CD4-positive, alpha-beta T cell treated with Interleukin-15 for 1 hour (primary cell): ENCODE results near the gene DEDD2.
"Not testable (repeated sequence)": the region's sequence is repeated elsewhere in the genome, so short reads cannot be mapped to it uniquely, and the experiment has no call there.

ENCODE experiments used
- DNase-seq: peaks from one replicate; pipeline ENCODE4 v3.0.0-alpha.2; 2020

Gene DEDD2

DNA sequence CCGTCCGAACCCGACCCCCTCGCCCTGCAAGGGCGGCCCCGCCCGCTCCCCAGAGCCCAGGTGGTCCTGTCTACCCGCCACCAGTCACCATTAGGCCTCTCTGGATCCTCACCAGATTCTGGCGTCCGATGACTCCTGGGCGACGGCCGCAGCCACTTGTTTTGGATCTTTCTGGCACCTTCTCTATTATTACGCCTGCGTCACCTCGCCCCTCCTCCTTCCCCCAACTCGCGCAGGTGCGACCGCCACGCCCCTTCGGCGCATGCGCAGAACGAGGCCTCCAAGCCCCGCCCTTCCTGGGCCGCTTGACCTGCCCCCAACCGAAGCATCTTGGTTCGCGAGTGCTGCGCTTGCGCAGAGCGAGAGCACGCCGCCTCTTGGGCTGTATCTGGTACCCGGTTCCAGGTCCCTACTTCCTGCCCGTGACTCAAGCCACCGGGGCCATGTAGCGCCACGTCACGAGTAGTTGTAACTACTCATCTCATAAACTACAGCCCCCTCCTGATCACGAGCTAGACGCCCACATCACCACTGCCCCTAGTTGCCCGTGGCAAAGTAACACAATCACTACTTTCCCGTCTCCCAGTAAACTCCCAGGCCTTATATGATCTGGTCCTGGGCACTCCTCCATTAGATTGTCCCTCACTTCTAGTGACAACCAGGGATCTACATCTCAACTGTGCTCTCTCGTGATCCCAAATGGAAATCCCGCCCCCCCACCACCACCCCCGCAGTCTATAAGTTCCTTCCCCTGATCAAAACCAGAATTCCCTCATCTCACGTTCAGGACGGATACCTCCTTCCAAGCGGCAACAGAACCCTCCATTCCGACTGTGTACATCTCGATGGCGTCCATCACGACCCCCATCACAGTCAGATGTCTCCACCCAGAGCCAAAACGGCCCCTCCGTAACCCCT, at the start of gene DEDD2:
Gene DEDD2 (minus strand): TSS at position 158 of the 918 bp plus-strand sequence. CDS start 670 bp downstream, outside the sequence.
- DNase-seq = peak; percentile 100

GRCh38 chr19:42266928-42267603, 49.6 kb upstream of the DEDD2 start:
- DNase-seq = not testable (repeated sequence)

GRCh38 chr19:42266105-42266504, 48.6 kb upstream of the DEDD2 start:
- not testable (repeated sequence) for DNase-seq

GRCh38 chr19:42261763-42262162, 44.3 kb upstream of the DEDD2 start:
- no peak for DNase-seq

DNA sequence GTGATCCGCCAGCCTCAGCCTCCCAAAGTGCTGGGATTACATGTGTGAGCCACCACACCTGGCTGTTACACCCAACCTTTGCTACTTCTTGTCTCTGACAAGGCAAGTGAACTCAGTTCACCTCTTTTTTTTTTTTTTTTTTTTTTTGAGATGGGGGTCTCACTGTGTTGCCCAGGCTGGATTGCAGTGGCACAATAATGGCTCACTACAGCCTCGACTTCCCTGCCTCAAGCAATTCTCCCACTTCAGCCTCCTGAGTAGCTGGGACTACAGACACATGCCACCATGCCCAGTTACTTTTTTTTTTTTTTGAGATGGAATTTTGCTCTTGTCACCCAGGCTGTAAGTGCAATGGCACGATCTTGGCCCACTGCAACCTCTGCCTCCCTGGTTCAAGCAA, 40.4 kb upstream of the DEDD2 start:
- not testable (repeated sequence) for DNase-seq

GRCh38 chr19:42255766-42256745, 38.6 kb upstream of the DEDD2 start:
- no peak for DNase-seq

DNA sequence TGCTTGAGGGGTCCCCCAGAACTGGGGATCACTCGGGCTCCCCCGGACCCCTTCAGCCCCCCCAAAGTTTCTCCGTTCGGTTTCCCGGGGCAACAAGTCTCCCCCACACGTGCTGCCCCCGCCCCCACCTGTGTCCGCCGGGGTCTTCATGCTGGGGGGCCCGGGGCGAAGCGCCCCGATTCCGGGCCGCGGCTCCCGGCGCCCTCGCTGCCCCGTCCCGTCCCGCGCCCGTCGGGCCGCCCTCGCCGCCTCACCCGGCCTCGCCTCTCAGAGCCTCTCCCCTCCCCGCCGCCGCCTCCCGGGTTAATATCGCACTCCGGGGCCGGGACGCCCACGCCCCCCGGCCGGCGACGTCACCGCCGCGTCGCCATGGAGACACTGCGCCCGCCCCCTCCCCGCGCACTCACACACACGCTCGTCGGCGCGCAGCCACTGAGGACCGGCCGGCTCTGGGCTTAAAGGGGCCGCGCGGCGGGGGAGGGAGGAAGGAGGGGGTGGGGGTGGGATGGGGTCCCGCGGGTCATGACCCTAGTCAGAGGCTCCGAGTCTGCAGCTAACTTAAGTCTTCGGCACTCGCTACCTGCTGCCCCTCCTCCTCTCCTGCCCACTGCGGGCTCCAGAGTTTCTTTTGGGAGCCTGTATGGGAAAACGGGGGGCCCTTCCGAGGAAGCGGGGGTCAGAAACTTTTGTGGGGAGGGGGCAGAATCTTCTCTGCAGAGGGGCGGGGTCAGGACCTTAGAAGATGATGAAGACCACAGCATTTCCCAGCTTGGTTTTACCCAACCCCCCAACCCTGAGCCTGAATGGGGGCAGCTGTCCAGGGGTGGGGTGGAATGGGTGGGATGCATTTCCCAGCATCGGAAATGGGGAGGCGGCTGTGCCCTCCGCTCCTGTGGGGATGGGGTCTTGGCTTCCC, 37.6 kb upstream of the DEDD2 start, which contains the start of gene ERF:
Gene ERF (minus strand): TSS at position 279 of the 916 bp plus-strand sequence. CDS start 129 bp downstream, at position 150.
- DNase-seq = peak; percentile 94

- peak; percentile 74 for DNase-seq
Observed at GRCh38 chr19:42254089-42254849, 36.8 kb upstream of the DEDD2 start.

DNA sequence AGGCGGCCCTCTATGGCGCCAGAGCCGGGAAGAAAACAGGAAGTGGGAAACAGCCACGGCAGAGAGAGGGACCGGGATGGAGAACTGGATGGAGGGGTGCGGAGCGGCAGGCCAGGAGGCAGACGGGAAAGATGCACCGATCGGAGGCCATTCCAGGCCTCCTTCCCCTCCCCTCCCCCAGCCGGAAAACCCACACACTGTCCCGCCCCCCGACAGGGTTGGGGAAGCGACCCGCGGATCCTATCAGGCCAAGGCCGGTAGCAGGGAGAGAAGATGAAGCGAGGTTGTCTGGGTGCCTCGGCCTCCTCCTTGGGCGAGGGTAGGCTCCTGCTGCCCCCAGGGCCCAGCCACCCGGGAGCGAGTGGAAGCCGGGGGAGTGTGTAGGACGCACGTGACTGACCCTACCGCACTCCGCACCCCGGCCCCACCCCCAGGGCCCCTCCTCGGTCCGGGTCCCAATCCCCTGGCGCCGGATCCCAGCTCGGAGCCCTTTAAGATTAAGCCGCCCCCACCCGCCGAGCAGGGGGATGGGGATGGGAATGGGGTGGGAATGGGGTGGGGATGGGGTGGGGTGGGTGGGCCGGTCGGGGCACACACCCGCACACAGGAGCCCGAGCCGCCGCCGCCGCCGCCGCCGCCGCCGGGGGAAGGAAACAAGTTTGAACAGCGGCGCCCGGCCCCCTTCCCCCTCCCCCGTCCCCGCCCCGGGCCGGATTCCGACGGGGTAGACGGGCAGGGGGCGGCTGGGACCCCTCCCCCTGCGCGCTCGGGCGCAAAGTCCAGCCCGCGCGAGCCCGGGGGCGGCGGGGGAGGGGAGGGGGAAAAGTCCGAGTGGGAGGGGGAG, 36.0 kb upstream of the DEDD2 start:
- DNase-seq = peak; percentile 53

DNA sequence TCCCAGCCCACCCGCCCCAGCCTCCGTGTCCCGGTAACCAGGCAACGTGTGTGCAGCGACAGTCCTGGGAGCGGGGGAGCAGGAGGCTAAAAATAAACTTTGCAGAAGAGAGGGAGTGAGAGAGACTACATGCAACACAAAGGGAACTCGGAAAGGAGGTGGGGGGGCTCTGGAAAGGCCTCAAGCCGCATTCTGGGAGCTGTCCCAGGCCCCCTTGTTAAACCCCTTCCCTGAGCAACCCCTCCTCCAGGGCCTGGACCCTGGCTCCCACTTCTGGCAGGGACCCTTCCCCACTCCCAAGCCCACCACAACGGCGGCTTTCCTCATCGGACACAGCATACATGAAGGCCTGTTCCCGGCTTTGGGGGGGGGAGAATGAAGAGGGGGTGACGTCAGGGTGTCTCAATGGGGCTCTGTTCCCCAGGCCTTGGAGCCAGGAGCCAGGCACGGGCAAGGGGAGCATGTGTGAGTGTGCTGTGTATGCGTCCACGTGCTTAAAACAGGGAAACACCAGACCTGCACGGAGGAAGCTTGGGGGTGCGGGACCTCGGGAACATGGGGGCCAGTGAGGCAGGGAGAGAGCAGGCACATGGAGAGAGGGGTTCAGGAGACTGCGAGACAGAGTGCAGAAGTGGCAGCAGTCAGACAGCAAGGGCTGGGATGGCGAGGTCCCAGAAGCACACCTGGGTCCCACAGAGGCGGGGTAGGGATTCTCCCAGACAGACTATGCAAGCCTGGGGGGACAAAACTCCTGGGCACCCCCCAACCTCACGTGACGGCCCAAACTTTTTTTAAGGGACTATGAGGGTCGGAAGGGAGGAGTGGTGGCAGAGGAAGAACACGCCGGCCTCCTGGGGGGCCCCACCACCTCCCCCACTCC, 35.1 kb upstream of the DEDD2 start:
- no peak for DNase-seq

DNA sequence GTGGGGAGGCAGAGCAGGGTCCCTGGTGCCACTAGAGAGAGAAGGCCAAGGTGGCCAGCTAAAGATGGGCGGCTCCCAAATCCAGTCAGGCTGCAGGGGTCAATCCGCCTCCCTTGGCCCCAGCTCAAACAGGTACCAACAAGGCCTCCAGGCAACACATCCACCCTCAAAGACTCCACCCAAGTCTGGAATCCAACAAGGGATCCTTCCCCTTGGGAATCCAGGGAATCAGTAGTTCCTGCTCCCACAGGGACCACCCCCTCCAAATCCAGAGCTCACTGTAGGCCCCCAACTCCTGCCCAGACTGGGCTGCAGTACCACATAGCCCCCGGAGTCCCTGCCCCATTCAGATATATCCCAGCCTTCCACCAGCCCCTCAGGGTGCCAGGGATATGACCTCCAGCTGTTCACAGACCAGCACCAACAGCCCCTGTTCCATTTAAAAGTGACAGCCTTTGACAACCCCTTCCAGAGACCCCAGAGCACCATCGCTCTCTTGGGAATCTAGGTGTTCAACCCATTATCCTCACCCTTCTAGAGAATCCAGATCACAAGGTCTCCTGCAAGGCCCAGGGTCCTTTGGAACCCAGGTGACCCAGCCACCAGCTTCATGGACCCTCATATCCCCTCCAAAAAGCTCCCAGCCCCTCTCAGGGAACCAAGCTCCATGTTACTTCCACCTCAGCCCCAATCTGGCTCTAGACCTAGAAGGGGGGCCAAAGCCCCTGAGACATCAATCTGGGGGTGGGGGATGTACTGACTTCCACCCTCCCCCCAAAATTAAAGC, 34.3 kb upstream of the DEDD2 start:
- no peak for DNase-seq

DNA sequence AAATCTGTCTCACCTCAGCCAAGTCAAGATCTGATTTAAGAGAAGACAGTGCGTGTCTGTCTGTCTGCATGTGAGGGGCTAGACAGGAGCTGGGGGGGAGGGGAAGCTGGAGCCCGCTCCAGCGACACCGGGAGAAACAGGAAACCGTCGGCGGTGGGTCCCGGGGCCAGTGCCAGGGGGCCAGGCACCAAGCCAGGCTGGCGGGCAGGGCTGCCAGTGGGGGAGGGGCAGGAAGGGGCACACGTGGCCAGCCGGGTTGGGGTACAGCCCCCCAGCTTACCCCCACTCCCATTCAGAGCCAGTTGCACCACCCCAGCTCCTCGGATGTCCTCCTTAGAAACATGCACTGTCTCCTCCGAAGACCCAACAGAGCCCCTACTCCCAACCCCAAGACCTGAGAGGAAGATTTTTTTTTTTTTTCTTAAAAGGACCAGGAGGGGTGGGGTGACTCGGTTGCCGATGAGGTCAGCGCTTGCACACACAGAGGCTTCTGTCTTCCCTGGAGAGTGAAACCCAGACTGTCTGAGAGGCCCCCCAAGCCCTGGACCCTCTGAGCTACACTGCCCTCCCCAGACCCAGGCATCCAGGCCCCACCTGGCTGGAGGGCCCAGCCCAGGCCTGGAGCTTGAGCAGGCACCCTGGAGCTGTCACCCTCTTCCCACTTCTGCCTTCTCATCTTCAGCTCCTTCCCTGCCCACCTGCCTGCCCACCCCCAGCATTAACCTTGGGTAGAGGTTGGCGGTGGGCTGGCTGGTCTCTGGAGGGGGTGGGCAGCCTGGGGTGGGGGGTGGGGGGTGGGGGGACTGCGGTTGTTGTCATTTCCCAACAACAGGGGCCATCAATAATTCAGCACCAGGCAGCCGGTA, 33.4 kb upstream of the DEDD2 start:
- DNase-seq = no peak

DNA sequence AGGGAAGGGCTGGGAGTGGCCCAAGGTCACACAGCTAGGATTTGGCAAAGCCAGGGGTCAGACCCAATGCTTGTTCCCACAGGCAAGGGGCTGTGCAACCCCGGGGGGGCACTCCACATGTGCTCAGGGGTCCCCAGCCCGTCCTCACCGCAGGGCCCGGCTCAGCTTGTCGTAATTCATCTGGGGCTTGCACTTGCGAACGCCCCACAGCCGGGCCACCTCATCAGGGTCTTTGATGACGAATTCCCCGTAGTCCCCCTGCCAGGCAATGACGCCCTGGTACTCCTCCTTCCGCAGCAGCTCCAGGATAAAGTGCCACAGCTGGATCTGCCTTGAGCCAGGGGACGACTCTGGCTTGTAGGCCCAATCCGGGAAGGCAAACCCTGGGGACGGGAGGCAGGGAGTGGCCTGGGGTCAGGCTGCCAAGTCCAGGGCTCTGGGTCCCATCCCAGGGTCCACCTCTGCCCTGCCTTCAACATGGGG, 32.7 kb upstream of the DEDD2 start:
- no peak for DNase-seq

GRCh38 chr19:42249769-42250168, 32.3 kb upstream of the DEDD2 start:
- DNase-seq = no peak

DNA sequence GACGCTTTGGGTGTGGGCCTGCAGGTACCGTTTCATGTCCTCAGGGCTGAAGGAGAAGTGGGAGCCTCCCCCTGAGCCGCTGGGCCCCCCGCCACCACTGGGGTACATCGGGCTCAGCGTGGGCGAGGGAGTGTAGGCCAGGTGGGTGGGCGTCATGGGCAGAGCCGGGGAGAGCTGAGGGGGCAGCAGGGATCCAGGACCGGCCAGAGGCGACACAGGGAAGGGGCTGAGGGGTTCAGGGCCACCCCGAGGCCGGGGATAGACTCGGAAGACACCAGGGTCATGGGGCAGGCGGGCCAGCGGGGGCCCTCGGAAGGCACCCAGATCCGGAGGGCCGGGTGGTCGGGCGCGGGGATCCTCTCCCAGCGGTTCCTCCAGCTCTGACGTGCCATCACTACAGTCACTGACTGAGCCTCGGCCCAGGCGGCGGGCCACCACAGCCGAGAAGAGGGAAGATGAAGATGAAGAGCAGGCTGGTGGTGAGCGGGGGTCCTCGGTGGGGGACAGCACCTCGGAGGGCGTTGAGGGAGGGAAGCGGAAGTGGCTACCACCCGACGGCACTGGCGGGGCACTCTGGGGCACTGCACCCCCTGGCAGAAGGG, 31.8 kb upstream of the DEDD2 start:
- DNase-seq = no peak
